ENCODE measurements around the gene C9orf152. TPM values are rescaled to one million over a fixed set of nuclear protein-coding genes. Genes with fewer than 3 reads are reported as not detected.

Gene C9orf152
- total and polyA plus RNA-seq, 2 of the 13 experiments (the other 11 are each of a cell fraction or from before 2014, with no cell fraction given) = 0.24 to 0.48 TPM

- TF ChIP-seq ZNF646 (CRISPR knock-in tag; IDR thresholded peaks at IDR 0.05) = no peak
- TF ChIP-seq NR1H2 (CRISPR knock-in tag; IDR thresholded peaks at IDR 0.05; ENCODE audit: borderline replicate concordance, low read depth) = no peak
- TF ChIP-seq RFX1 (IDR thresholded peaks at IDR 0.05) = no peak
- no peak for TF ChIP-seq U2AF2 (IDR thresholded peaks at IDR 0.05; ENCODE audit: low read depth, low read length)
- TF ChIP-seq ARNTL (CRISPR knock-in tag; IDR thresholded peaks at IDR 0.05) = no peak
- TF ChIP-seq NCOA1 (CRISPR knock-in tag; IDR thresholded peaks at IDR 0.05) = no peak
Measured at GRCh38 chr9:110187126-110187525, 20.8 kb downstream of the C9orf152 start (continued).

- no peak for FAIRE-seq
- Histone ChIP-seq H3K4me3 (replicated peaks in 1 of 3; ENCODE audit: insufficient read depth in 1 of 3, low read depth in 2 of 3, low read length in 3 of 3) (no peak overlapping the region), H4K20me1 (ENCODE audit: insufficient read depth, low read length) (no peaks in the 10 kb centered on the region), H3K36me3 (replicated peaks in 1 of 2; ENCODE audit: control insufficient read depth in 1 of 2, insufficient read depth in 2 of 2, low read length in 2 of 2) (no peaks in the 10 kb centered on the region), H3K27me3 (ENCODE audit: control insufficient read depth in 1 of 2, insufficient read depth in 2 of 2, low read length in 2 of 2) (no peaks in the 10 kb centered on the region), H3K27ac (ENCODE audit: extremely low read length, insufficient read depth, low read length) (no peak overlapping the region), H3K4me2 (ENCODE audit: low read depth, low read length) (no peak overlapping the region), H3K4me1 (ENCODE audit: insufficient read depth, low read length) (peaks cover 72% of the 10 kb centered on the region), H3K79me2 (ENCODE audit: insufficient read depth, low read length) (no peaks in the 10 kb centered on the region), H3K9ac (ENCODE audit: insufficient read depth, low read depth, low read length) (no peak overlapping the region), H2AFZ (ENCODE audit: low read length) (no peak overlapping the region), H3K9me3 (ENCODE audit: low read length) (no peaks in the 10 kb centered on the region)
- CTCF ChIA-PET (ENCODE audit: low intra/inter-chr PET ratio, low total read pairs) = no interaction called here
- in situ Hi-C loops (cut with HindIII; ENCODE audit: extremely low pct_ligation_motif_present, low pct_unique_long_range_greater_than_20kb) (no loop called here), intact Hi-C loops (cut with micrococcal nuclease; ENCODE audit: unreplicated experiment) (no loop called here)
- no peak for DNase-seq (ENCODE audit: low spot score)
- ATAC-seq = no peak
- no TSS peak for BruUV-seq (replicated peaks)
- 89% methylated on average over 2 of the region's 2 CpGs for WGBS (ENCODE audit: low lambda C conversion rate)
- TF ChIP-seq, protein P1, sequence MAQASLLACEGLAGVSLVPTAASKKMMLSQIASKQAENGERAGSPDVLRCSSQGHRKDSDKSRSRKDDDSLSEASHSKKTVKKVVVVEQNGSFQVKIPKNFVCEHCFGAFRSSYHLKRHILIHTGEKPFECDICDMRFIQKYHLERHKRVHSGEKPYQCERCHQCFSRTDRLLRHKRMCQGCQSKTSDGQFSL (CRISPR knock-in tag; IDR thresholded peaks at IDR 0.05) = no peak
- TF ChIP-seq FOSL2 (CRISPR knock-in tag; IDR thresholded peaks at IDR 0.05) = 0 out of 2 replicates have a peak, but pooled peaks have one; percentile 27
- POLR2A ChIA-PET = interaction anchor here (0.9 to 4.2 kb wide), 4 partner anchors 8 to 35 kb away, joined by 3 to 12 read pairs (median 4); no protein-coding TSS in a partner anchor
Measured at GRCh38 chr9:110186254-110186653, 21.7 kb downstream of the C9orf152 start.

Measured in HepG2 (cell line).